Stimulated activated CD8-positive, alpha-beta memory T cell treated with anti-CD3 and anti-CD28 coated beads, Interleukin-4, amount 100 ng/mL, for 24 hours (primary cell): Measurements from ENCODE around the gene EIF3D.

Experiments
- DNase-seq: peaks from one replicate; pipeline ENCODE4 v3.0.0-alpha.2; 2020; ENCODE audit warnings: low read depth

The EIF3D gene

DNA sequence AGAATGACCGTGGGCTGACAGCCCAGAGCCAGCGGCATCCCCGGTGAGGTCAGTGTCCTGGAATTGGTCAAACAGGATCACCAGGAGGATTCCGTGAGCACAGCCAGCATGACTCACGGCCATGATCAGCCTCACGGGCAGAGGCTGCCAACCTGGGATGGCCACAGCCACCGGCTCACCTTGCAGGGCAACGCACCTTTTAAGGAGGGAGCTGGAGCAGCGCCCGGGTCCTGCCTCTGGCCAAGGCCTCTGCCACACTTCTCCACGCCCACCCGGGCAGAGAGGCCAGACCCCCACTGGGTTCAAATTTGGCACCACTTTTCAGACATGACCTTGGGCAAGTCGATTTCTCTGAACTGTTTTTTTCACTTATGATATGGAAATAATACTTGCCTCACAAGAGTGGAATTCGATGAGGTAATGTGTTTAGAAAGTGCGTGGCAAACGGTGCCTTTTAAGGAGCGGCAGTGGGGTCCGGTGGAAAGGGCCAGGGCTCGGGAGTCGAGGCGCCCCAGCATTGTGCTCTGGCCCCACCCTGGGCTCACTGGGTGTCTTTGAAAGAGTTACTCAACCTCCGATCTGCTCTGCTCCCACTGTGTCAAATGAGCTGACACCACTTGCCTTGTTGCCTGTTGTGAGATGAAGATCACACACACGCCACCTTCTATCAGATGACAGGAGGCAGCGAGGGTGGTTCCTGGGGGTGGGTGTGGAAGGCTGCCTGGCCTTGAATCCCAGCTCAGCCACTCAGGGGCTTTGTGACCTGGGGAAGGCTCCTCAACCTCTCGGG is 63.5 kb downstream of the EIF3D start:
- no peak for DNase-seq

DNA sequence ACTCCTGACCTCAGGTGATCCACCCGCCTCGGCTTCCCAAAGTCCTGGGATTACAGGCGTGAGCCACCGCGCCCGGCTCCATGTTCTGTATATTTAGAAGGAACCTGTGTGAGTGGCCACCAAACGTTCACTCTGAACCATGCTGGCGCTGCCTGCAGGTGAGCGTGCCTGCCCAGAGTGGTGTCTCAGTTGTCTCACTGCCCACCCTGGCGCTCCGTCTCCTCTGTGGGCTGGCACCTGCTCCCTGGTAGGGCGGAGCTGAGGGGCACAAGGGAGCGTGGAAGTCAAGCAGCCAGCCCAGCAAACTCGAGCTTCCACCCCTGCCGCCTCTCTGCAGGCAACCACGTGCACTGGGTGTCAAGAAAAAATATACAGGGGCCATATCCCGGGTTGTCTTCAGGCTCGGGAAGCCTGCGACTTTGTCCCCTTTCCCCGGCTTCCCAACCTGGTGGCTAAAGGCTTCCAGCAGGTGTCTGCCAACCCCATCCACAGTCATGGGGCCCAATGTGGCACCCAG is 64.2 kb downstream of the EIF3D start:
- no peak for DNase-seq

DNA sequence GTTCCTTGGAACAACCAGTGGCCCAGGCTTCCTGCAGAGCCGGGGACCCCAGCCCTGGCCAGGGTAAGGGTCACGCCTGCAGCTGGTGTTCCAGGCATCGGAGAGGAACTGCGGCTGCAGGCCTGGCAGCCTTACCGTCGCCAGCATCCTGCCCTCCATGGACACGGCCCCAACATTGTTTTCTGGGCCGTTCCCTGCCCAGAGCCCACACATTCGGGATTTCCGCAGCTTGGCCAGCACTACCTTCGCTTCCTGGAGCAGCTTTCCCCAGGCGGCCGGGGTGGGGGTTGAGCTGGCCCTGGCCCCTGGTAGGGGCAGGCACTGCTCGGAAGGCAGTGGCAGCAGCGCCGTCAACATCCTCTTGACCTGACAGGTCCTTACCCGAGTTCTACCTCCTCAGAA is 65.2 kb downstream of the EIF3D start:
- no peak for DNase-seq

DNA sequence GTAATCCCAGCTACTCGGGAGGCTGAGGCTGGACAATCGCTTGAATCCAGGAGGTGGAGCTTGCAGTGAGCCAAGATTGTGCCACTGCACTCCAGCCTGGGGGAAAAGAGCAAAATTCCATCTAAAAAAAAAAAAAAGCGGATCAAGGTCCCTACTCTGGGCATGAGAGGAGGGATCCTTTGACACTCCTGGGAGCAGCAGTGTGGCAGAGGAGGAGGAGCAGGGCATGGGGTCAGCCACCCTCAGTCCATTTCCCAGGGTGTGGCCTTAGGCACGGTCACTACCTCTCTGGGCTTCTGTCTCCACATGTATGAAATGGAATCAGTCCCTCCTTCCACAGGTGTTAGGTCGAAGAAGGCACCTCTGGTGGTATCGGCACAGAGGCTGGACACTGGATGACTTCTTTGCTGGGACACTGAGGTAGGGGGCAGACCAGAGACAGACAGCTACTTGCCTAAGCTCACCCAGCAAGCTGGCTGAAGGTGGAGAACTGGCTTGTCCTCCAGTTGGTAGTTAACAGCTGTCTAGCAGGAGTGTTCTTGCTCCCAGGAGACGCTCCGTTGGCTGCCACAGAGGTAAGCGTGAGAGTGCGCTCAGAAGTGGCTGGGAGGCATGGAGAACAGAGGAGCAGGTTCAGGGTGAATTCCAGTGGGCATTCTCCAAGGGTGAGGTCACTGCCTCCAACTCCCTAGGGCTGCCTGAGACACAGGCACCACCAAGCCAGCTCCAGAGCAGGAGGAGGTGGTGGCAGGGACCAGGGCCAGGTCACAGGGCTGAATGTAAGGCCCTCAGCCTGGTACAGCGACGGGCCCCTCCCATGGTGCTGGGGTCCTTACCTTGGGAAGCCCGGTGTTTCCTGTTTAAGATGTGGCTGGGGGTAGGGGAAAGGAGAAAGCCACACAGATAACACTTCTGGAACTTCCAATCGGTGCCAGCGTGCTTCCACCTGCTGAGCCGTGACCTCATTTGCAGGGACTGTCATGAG is 67.0 kb downstream of the EIF3D start:
- no peak for DNase-seq
